Dendritic cell treated with granulocyte-macrophage colony-stimulating factor and Interleukin-4, amounts not matched to agents 40 ng/mL and 50 ng/mL, for 4 days (primary cell): Measurements from ENCODE around the gene ZCCHC13.
"Not testable (repeated sequence)": the region's sequence is repeated elsewhere in the genome, so short reads cannot be mapped to it uniquely, and the experiment has no call there.

Experiments
- H3K27ac Mint-ChIP-seq: one replicate; pipeline ENCODE4 v1.8.0; 2022; ENCODE audit warnings: mild to moderate bottlenecking, mixed read lengths
- H3K27me3 Mint-ChIP-seq: one replicate; pipeline ENCODE4 v1.8.0; 2022; ENCODE audit warnings: mild to moderate bottlenecking, mixed read lengths
- H3K36me3 Mint-ChIP-seq: one replicate; pipeline ENCODE4 v1.8.0; 2022; ENCODE audit warnings: low read depth, mixed read lengths
- H3K4me1 Mint-ChIP-seq: one replicate; pipeline ENCODE4 v1.8.0; 2022; ENCODE audit warnings: low read depth, mixed read lengths
- H3K4me3 Mint-ChIP-seq: one replicate; pipeline ENCODE4 v1.8.0; 2022; ENCODE audit warnings: mild to moderate bottlenecking, moderate library complexity, mixed read lengths
- H3K9me3 Mint-ChIP-seq: one replicate; pipeline ENCODE4 v1.8.0; 2022; ENCODE audit warnings: mixed read lengths
- intact Hi-C: fragments of 100-400 bp; cut with micrococcal nuclease; formaldehyde crosslinking; loops from one replicate; pipeline ENCODE4 v1.15.0; 2022

ZCCHC13 gene

DNA sequence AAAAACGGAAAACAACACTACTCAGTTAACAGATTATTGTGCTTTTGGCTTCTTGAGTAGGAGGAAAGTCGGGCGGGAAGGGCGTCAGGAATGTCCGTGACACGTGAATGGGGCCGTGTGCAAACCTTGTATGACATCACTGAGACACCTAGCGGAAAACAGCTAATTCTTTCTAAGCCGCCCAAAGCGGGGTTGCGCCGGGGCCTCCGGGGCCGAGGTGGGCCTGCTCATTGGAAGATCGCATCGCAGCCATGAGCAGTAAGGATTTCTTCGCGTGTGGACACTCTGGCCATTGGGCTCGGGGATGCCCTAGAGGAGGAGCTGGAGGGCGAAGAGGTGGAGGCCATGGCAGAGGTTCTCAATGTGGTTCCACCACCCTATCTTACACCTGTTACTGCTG, at the start of gene ZCCHC13:
Gene ZCCHC13 (plus strand): TSS at position 165 of the 400 bp plus-strand sequence. CDS start 87 bp downstream, at position 252.
- Mint-ChIP-seq H3K27me3 (no peaks in the 10 kb centered on the region), H3K36me3 (no peaks in the 10 kb centered on the region), H3K9me3 (no peaks in the 10 kb centered on the region), H3K4me1 (no peaks in the 10 kb centered on the region), H3K27ac (no peak within 1 kb of the TSS), H3K4me3 (no peak within 1 kb of the TSS)
- intact Hi-C loops: no loop called here

DNA sequence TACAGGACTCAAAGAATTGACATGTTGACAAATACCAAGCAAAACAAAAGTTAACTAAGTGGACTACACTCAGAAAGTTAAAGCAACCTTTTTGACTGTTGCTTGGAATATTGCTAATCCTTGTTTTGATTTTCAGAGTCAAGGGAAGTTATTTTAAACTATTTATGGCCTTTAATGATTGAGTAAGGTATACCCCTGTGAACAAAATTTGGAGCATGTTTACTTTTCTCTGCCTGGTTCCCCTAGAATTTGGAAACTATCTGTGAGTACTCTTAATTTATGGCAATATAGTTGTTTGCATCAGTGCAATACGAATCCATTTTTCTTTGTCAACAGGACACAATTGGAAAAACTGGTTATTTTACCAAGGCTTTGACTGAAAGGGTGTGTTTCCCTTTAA, 45.9 kb upstream of the ZCCHC13 start:
- H3K9me3 Mint-ChIP-seq, H3K4me3 Mint-ChIP-seq, H3K27ac Mint-ChIP-seq, H3K27me3 Mint-ChIP-seq, intact Hi-C loops: not testable (repeated sequence)
- peaks cover 48% of the 10 kb centered on the region for H3K36me3 Mint-ChIP-seq
- peaks cover 21% of the 10 kb centered on the region for H3K4me1 Mint-ChIP-seq

DNA sequence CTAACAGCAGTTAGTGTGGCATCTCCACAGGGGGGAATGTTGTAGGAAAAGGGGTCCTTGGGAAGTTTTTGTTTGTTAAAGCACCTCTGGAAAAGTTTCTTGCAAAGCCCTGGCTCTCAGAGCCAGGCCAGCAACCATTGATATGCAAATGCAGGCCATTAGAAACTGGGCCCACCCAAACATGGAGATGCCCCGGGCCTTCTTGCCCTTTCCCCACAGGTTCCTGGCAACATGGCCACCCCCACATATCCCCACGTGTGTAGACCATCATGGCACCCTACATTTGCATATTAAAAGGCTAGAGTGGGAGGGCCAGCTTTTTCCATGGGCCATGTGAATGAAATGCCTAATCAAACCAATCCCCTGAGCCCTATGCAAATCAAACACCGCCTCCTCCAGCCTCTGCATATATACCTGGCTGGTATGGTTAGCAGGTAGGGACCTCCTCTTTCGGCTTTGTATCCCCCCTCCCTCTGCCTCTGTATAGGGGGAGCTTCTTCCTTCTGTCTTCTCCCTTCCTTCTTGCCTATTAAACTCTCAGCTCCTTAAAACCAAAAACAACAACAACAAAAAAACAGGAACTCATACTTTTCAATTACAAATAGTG, 44.0 kb upstream of the ZCCHC13 start:
- Mint-ChIP-seq H3K27me3 (no peaks in the 10 kb centered on the region), H3K4me1 (peaks cover 8% of the 10 kb centered on the region), H3K9me3 (no peaks in the 10 kb centered on the region), H3K27ac (no peak overlapping the region), H3K36me3 (peaks cover 47% of the 10 kb centered on the region), H3K4me3 (no peak overlapping the region)
- intact Hi-C loops: no loop called here

DNA sequence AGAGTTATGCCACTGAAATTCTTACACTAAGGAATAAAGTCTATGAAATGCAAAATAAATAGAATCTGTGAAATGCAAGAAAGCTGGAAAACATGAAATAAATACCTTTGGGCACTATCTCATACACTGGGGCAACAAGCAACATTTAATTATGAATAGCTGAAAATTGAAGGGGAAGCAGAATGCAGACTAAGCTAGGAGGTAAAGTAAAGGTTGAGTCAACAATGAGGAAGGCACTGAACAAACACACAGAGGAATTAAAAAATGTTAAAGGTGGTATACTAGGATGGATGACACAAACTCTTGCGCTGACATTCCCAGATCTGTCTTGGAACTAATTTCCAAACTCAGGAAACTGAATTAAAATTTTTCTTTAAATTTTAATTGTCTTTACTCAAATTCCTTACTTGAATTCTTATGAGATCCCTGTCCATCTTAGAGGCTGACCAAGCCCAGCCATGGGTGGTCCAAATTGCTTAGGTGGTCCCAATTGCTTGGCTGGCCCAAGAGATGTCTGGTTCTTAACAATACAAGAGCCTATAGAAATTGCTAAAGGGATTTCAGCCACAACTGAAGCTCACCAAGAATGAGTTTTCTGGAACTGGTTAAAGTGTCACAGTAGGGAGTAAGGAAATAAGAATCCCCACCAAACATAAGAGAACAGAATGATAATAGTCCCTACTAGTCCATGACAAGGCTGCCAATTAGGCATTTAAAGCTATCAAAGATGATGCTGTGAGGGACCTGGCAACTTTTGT, 41.3 kb upstream of the ZCCHC13 start:
- no peak overlapping the region for H3K4me3 Mint-ChIP-seq
- H3K36me3 Mint-ChIP-seq: peaks cover 34% of the 10 kb centered on the region
- H3K27me3 Mint-ChIP-seq: no peaks in the 10 kb centered on the region
- intact Hi-C loops: no loop called here
- no peaks in the 10 kb centered on the region for H3K9me3 Mint-ChIP-seq
- no peak overlapping the region for H3K27ac Mint-ChIP-seq
- peaks cover 8% of the 10 kb centered on the region for H3K4me1 Mint-ChIP-seq

DNA sequence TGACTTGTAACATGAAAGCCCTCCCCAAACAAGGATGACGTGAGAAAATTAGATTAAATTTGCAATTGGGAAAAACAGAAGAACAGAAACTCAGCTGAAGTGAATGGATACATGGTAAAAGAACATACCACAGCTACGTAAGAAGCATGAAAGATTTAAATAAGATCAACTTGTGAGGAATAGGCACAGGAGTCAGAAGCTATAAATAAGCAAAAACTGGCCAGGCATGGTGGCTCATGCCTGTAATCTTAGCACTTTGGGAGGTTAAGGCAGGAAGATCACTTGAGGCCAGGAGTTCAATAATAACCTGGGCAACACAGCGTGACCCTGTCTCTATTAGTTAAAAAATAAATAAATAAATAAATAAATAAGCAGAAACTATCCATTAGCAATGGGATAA, 33.6 kb upstream of the ZCCHC13 start:
- H3K27ac Mint-ChIP-seq: no peak overlapping the region
- peaks cover 17% of the 10 kb centered on the region for H3K4me1 Mint-ChIP-seq
- no peaks in the 10 kb centered on the region for H3K9me3 Mint-ChIP-seq
- H3K4me3 Mint-ChIP-seq: no peak overlapping the region
- H3K36me3 Mint-ChIP-seq: peaks cover 63% of the 10 kb centered on the region
- intact Hi-C loops: no loop called here
- H3K27me3 Mint-ChIP-seq: no peaks in the 10 kb centered on the region

DNA sequence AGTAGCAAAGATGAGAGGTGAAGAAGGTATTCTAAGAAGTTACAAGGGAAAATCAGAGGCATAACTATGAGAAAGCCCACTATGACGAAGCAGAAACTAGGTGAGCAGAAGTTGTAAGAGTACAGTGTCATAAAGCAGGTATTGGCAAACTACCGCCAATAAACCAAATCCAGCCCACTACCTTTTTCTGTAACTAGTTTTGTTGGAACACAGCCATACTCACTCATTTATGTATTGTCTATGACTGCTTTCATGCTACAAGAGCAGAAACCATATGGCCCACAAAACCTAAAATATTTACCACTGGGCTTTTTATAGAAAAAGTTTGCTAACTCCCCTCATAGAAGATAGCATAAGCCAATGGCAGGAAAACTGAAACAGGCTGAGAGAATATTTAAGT, 31.8 kb upstream of the ZCCHC13 start:
- Mint-ChIP-seq H3K4me1 (peaks cover 17% of the 10 kb centered on the region), H3K27me3 (no peaks in the 10 kb centered on the region), H3K27ac (no peak overlapping the region), H3K36me3 (peaks cover 76% of the 10 kb centered on the region), H3K9me3 (no peaks in the 10 kb centered on the region), H3K4me3 (no peak overlapping the region)
- intact Hi-C loops: no loop called here

DNA sequence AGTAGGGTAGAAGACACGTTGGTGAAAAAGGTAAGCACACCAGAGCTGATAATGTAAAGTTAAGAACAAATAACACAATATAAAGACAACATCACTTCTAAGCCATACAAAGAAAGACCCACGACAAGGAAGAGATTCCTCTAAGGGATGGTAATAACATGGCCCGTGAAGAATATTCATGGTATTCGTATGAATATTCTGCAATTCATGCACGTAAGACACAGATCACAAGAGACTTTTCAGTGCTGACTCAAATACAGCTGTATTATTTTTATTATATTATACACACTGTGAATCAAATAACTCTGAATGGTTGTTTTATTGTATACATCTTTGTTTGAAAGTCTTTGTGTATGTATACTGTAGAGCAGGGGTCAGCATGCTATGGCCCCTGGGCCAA, 29.5 kb upstream of the ZCCHC13 start:
- Mint-ChIP-seq H3K27me3 (no peaks in the 10 kb centered on the region), H3K9me3 (no peaks in the 10 kb centered on the region), H3K4me3 (no peak overlapping the region), H3K36me3 (peaks cover 81% of the 10 kb centered on the region), H3K27ac (no peak overlapping the region), H3K4me1 (peaks cover 17% of the 10 kb centered on the region)
- intact Hi-C loops: no loop called here

DNA sequence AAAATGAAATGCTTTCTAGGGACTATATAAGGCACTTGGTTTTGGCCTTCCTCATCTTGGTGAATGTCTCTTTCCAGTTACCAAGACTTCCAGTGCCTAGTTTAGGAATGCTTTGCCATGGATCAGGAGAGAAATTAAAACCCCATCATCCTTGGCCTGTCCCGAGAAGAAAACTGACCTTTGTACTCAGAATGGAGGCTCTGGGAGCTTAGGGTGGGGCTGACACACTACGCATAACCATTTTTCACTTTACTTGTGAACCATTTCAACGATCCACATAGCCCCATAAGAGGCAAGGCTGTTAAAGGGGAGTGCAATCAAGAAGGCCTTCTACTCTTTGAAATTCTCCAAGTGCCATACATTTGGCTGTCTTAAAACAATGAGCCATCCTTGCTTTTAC, 26.7 kb upstream of the ZCCHC13 start:
- Mint-ChIP-seq H3K9me3 (no peaks in the 10 kb centered on the region), H3K4me3 (no peak overlapping the region), H3K36me3 (peaks cover 73% of the 10 kb centered on the region), H3K27me3 (no peaks in the 10 kb centered on the region), H3K27ac (no peak overlapping the region), H3K4me1 (no peaks in the 10 kb centered on the region)
- intact Hi-C loops: no loop called here

DNA sequence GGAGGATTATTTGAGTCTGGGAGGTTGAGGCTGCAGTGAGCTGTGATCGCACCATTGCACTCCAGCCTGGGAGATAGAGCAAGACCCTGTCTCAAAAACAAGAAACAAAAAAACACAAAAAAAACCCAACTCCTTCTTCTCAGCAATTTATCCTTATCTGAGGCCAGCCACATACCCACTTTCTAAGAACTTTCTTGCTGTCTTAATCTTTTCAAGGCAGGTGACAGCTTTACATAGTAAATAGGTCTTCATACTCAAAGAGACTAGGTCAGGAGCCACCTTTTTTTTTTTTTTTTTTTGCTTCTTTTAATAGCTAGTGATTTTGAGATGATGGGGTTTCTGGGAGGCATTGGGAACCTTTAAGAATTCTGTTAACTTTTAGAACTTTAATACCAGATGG, 26.1 kb upstream of the ZCCHC13 start:
- H3K4me3 Mint-ChIP-seq: no peak overlapping the region
- no peaks in the 10 kb centered on the region for H3K4me1 Mint-ChIP-seq
- intact Hi-C loops: no loop called here
- H3K27me3 Mint-ChIP-seq: no peaks in the 10 kb centered on the region
- no peak overlapping the region for H3K27ac Mint-ChIP-seq
- no peaks in the 10 kb centered on the region for H3K9me3 Mint-ChIP-seq
- peaks cover 72% of the 10 kb centered on the region for H3K36me3 Mint-ChIP-seq

DNA sequence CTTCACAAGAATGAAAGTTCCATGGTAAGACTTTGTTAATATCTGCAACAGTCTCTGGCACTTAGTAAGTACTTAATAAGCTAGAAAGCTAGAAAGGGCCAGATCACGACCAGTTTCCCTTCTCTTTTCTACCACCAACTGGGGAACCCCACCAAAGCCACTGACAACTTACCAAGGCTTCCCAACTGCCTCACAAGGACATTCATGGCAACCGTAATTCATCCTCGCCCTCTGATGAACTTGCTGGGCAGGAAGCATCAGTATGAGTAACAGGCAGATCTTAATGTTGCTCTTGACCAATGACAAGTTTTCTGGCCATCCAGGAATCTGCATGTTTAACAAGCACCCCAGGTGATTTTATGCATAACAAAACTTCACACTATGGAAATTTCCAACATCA, 23.2 kb upstream of the ZCCHC13 start:
- Mint-ChIP-seq H3K27me3 (no peaks in the 10 kb centered on the region), H3K4me1 (no peaks in the 10 kb centered on the region), H3K36me3 (peaks cover 58% of the 10 kb centered on the region), H3K4me3 (no peak overlapping the region), H3K27ac (no peak overlapping the region), H3K9me3 (no peaks in the 10 kb centered on the region)
- intact Hi-C loops: loop anchor here (10.0 kb wide), 2 partner anchors 46 to 254 kb away; no protein-coding TSS in a partner anchor

DNA sequence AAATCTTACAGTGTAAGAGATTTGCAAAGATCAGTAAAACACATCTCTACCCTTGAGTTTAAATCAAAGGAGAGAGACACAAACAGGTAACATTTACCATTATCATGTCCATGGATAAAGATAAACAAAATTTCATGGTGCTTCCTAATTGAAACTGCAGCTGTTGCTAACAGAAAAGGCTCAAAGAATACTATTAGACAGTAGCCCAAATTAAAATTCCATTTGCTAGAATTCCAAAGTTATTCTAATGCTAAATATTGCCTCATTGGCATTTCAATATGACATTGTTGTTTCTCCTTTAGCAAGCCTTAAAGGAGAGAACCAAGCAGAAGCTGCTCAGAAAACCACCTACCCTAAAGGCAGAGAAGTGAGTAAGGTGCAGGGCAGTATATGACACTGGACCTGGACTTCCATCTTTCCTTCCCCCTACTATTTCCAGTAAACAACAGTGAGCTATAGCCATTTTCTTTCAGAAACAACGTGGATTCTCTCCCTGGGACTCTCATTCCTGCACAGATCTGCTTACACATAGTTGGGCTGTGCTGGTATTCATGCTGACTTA, 19.5 kb upstream of the ZCCHC13 start:
- Mint-ChIP-seq H3K9me3 (no peaks in the 10 kb centered on the region), H3K27ac (no peak overlapping the region), H3K4me1 (peaks cover 12% of the 10 kb centered on the region), H3K36me3 (peaks cover 43% of the 10 kb centered on the region), H3K4me3 (no peak overlapping the region), H3K27me3 (no peaks in the 10 kb centered on the region)
- intact Hi-C loops: loop anchor here (10.0 kb wide), 2 partner anchors 50 to 250 kb away; no protein-coding TSS in a partner anchor

DNA sequence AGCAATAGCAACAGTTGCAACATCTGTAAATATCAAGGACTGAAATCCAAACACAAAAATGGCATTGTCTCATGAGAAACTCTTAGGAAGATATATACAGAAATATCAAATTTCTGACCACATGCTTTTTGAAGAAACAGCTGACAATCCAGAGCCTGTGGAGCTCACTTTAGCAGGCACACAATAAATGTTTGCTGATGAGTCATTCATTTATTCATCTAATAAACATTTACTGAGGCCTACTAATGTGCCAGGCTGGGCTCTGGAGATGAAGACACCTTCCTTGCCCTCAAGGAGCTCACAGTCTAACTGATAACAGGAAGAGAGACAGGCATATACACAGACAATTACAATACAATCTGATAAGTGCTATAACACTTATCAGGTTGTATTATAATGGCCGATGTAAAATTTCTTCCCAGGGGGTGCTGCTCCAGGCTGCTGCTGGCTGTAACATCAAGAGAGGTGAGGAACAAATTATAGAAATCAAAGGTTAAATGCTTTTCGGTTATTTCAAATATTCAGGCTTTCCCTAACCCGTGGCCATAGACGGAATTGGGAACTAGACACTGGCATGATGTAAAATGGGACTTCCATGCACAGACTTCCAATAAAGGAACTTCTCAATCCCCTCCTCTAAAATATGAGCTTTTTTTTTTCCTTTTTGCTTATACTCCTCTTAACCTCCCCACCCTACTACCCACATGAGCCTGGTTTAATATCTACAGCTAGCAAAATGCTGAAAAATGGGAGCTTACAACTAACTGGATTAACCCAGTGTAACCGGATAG, 16.8 kb upstream of the ZCCHC13 start:
- Mint-ChIP-seq H3K27ac (no peak overlapping the region), H3K4me3 (no peak overlapping the region), H3K9me3 (no peaks in the 10 kb centered on the region), H3K36me3 (peaks cover 33% of the 10 kb centered on the region), H3K27me3 (no peaks in the 10 kb centered on the region), H3K4me1 (peaks cover 12% of the 10 kb centered on the region)
- intact Hi-C loops: loop anchor here (5.0 to 10.0 kb wide), 3 partner anchors 35 to 248 kb away; no protein-coding TSS in a partner anchor

DNA sequence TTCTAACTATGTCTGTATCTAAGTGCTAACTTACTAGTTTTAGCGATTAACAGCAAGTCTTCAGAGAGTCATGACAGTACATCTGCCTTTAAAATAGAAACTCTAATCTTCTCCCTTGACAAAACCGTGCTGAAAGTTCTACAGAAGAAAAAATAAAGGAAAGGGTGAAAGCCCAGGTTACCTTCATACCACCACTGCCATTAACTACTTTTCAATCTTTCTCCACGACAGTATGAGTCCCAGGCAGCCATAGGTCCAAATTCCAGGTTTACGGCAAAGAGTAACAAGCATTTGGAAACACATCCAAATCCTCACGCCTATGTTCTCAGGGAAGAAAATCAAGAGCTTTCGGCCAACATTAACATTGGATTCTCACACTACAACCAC, 12.4 kb upstream of the ZCCHC13 start:
- H3K9me3 Mint-ChIP-seq: no peaks in the 10 kb centered on the region
- H3K27ac Mint-ChIP-seq: peak overlapping the region; percentile 95
- peaks cover 20% of the 10 kb centered on the region for H3K4me1 Mint-ChIP-seq
- H3K27me3 Mint-ChIP-seq: no peaks in the 10 kb centered on the region
- intact Hi-C loops: loop anchor here (5.0 kb wide), 1 partner anchor 321 kb away; the partner anchor contains the start of gene RLIM
- H3K4me3 Mint-ChIP-seq: peak overlapping the region; percentile 99
- H3K36me3 Mint-ChIP-seq: peaks cover 26% of the 10 kb centered on the region
